K562 (cell line): ENCODE results near the gene SLC30A4. TPM values are rescaled to one million over a fixed set of nuclear protein-coding genes. Genes with fewer than 3 reads are reported as not detected.

Experiments
- GTF2E2 ChIP-seq: fragments of 200-800 bp; sonication (Bioruptor generic); IDR thresholded peaks from 2 replicates; pipeline ENCODE4 v1.6.1; 2016; ENCODE audit warnings: missing genetic modification characterization, missing compliant biosample characterization
- SMC3 ChIP-seq: conservative IDR thresholded peaks from 2 replicates; pipeline ENCODE4 v1.6.1; 2011; ENCODE audit warnings: low read depth, low read length, improper control_type of control experiment; ENCODE audit not compliant: insufficient read depth
- YY1 ChIP-seq, 3 experiments: IDR thresholded peaks; 2 replicates each; pipeline ENCODE4 v1.6.1; 2011; ENCODE audit warnings: low read length in 2 of 3, mild to moderate bottlenecking in 2 of 3, moderate library complexity in 2 of 3, borderline replicate concordance in 1 of 3, control low read depth in 1 of 3, low read depth in 1 of 3; ENCODE audit not compliant: insufficient read depth in 3 of 3, insufficient replicate concordance in 2 of 3, control insufficient read depth in 1 of 3, insufficient read length in 1 of 3; ENCODE audit errors: extremely low read depth in 1 of 3
- microRNA counts: library from miRNA; unstranded; fragments of <30 nt; microRNA quantifications from one replicate; lab custom pipeline; 2016
- polyA plus RNA-seq, 8 experiments: library from polyadenylated mRNA; depleted of rRNA in 4 of 8; stranded (reverse) in 5 of 8; unstranded in 3 of 8; fragments of >200 nt; fragmentation: Nextera tagmentation in 2 of 8; fragmentation: Illumina TruSeq in 1 of 8; extraction: Ambion mirVana in 2 of 8; extraction: Trizol in 1 of 8; gene quantifications; 2 replicates each; pipeline versions ENCODE4 v1.2.1 to v1.2.3, GENCODE V29; 2011 to 2014; ENCODE audit warnings: inconsistent platforms in 1 of 8, missing spikeins in 1 of 8
- small RNA-seq: library from RNA; depleted of rRNA; stranded (forward); fragments of <200 nt; gene quantifications from one replicate; pipeline ENCODE3, GENCODE V24; 2014
- total RNA-seq, 7 experiments: library from RNA; depleted of rRNA in 6 of 7; stranded (reverse); fragments of >200 nt in 6 of 7; fragmentation: Illumina TruSeq in 2 of 7; extraction: Trizol in 2 of 7; gene quantifications; 2 replicates each; pipeline versions ENCODE4 v1.2.1 to v1.2.3, GENCODE V29; 2011 to 2021; ENCODE audit warnings: low replicate concordance in 1 of 7
- TF ChIP-seq, protein P1 (sequence below): sonication (generic); formaldehyde crosslinking; IDR thresholded peaks from 2 replicates; pipeline ENCODE4 v1.8.0; 2022; ENCODE audit warnings: mild to moderate bottlenecking, missing genetic modification reagents, borderline replicate concordance
- TF ChIP-seq, protein P2 (sequence below): IDR thresholded peaks from 3 replicates; pipeline ENCODE4 v1.6.1; 2011; ENCODE audit warnings: borderline replicate concordance, mild to moderate bottlenecking, moderate library complexity; ENCODE audit not compliant: insufficient read length; ENCODE audit errors: extremely low read depth

SLC30A4 gene
- total and polyA plus RNA-seq, 9 of the 15 experiments (the other 6 are each of a cell fraction or from before 2014, with no cell fraction given) = 0.21 to 0.73 (median 0.36) TPM

DNA sequence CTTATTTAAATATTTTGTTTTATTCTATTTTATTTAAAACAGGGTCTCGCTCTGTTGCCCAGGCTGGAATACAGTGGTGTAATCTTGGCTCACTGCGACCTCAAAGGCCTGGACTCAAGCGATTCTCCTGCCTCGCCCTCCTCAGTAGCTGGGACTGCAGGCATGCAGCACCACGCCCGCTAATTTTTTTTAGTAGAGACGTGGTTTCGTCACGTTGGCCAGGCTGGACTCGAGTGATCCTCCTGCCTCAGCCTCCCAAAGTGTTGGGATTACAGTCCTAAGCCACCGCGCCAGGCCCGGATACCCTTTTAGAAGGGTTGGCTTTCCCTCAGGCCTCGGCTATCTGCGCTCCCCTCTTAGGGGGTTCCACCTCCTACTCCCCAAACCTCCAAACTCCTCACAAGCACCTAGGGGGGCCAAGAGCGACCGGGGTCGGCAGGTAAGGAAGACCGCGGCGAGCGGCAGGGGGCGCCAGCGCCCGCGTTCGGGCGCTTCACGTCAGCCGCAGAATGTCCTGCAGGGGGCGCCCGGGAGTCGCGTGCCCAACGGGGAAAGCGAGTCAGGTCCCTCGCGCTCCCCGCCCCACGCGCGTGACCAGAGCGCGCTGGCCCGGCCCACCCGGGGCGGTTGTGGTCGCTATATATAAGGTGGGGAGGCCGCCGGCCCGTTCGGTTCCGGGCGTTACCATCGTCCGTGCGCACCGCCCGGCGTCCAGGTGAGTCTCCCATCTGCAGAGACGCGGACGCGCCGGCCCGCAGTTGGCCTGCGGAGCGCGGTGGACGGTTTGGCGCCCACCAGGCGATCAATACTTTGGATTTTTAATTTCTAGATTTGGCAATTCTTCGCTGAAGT is 92.4 kb downstream of the SLC30A4 start (continued):
- peak; percentile 60 for TF ChIP-seq SMC3
- peak in 1 of 3 experiments; percentile 24 for TF ChIP-seq YY1 (IDR thresholded peaks at IDR 0.05; ENCODE audit: borderline replicate concordance in 1 of 3, control insufficient read depth in 1 of 3, extremely low read depth in 1 of 3, insufficient read depth in 3 of 3, insufficient read length in 1 of 3, insufficient replicate concordance in 2 of 3, low read depth in 1 of 3, low read length in 2 of 3)
- TF ChIP-seq, protein P1, sequence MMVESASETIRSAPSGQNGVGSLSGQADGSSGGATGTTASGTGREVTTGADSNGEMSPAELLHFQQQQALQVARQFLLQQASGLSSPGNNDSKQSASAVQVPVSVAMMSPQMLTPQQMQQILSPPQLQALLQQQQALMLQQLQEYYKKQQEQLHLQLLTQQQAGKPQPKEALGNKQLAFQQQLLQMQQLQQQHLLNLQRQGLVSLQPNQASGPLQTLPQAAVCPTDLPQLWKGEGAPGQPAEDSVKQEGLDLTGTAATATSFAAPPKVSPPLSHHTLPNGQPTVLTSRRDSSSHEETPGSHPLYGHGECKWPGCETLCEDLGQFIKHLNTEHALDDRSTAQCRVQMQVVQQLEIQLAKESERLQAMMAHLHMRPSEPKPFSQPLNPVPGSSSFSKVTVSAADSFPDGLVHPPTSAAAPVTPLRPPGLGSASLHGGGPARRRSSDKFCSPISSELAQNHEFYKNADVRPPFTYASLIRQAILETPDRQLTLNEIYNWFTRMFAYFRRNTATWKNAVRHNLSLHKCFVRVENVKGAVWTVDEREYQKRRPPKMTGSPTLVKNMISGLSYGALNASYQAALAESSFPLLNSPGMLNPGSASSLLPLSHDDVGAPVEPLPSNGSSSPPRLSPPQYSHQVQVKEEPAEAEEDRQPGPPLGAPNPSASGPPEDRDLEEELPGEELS (CRISPR knock-in tag) = no peak
- TF ChIP-seq GTF2E2 (tag) = no peak
- TF ChIP-seq, protein P2, sequence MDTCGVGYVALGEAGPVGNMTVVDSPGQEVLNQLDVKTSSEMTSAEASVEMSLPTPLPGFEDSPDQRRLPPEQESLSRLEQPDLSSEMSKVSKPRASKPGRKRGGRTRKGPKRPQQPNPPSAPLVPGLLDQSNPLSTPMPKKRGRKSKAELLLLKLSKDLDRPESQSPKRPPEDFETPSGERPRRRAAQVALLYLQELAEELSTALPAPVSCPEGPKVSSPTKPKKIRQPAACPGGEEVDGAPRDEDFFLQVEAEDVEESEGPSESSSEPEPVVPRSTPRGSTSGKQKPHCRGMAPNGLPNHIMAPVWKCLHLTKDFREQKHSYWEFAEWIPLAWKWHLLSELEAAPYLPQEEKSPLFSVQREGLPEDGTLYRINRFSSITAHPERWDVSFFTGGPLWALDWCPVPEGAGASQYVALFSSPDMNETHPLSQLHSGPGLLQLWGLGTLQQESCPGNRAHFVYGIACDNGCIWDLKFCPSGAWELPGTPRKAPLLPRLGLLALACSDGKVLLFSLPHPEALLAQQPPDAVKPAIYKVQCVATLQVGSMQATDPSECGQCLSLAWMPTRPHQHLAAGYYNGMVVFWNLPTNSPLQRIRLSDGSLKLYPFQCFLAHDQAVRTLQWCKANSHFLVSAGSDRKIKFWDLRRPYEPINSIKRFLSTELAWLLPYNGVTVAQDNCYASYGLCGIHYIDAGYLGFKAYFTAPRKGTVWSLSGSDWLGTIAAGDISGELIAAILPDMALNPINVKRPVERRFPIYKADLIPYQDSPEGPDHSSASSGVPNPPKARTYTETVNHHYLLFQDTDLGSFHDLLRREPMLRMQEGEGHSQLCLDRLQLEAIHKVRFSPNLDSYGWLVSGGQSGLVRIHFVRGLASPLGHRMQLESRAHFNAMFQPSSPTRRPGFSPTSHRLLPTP = no peak

MicroRNAs within 50 kb of the gene (microRNA counts, 767-probe panel; counts per million panel counts)
- 1,983 counts per million, percentile 51 among the panel's probes with 10 or more counts for microRNA hsa-miR-147b (lab: Ali Mortazavi, UCI)

Small RNAs within 50 kb of the gene (small RNA-seq; reads per million reads assigned to genes)
- gene DPPA5P2 = not detected
- gene SNORA41B = not detected

Other genes with a start within 250 kb of the SLC30A4 start
- 0.20 and 0.95 TPM in 2 replicates for gene GATM, start 144.2 kb downstream of the SLC30A4 start, total RNA-seq (2014; rRNA removed)
- 1.1 TPM in 2 replicates for gene GATM, start 144.2 kb downstream of the SLC30A4 start, total RNA-seq (2014; rRNA removed; fragmentation: Illumina TruSeq; extraction: Trizol)
- gene GATM, start 144.2 kb downstream of the SLC30A4 start, total RNA-seq (2015; rRNA removed; fragmentation: Illumina TruSeq; extraction: Trizol) = 0.79 and 0.80 TPM in 2 replicates
- gene GATM, start 144.2 kb downstream of the SLC30A4 start, total RNA-seq (2021) = 0.58 and 0.89 TPM in 2 replicates
- gene GATM, start 144.2 kb downstream of the SLC30A4 start, polyA plus RNA-seq (2011; rRNA removed) = 0.65 and 0.81 TPM in 2 replicates
- gene GATM, start 144.2 kb downstream of the SLC30A4 start, polyA plus RNA-seq (2014; fragmentation: Illumina TruSeq; extraction: Trizol) = 0.26 and 0.45 TPM in 2 replicates
- under 1 TPM; 0.25 to 0.45 TPM for gene GATM, start 144.2 kb downstream of the SLC30A4 start, polyA plus RNA-seq (2014; fragmentation: Nextera tagmentation; extraction: Ambion mirVana)
- gene GATM, start 144.2 kb downstream of the SLC30A4 start, polyA plus RNA-seq (2014; rRNA removed) = 0.11 and 1.3 TPM in 2 replicates
- 40.9 and 51.3 TPM in 2 replicates for gene BLOC1S6, start 64.6 kb upstream of the SLC30A4 start, total RNA-seq (2014; rRNA removed)
- 63.0 and 73.4 TPM in 2 replicates for gene BLOC1S6, start 64.6 kb upstream of the SLC30A4 start, total RNA-seq (2014; rRNA removed; fragmentation: Illumina TruSeq; extraction: Trizol)
- 70.5 and 72.4 TPM in 2 replicates for gene BLOC1S6, start 64.6 kb upstream of the SLC30A4 start, total RNA-seq (2015; rRNA removed; fragmentation: Illumina TruSeq; extraction: Trizol)
- 38.2 and 38.4 TPM in 2 replicates for gene BLOC1S6, start 64.6 kb upstream of the SLC30A4 start, total RNA-seq (2021)
- 20.1 and 25.1 TPM in 2 replicates for gene BLOC1S6, start 64.6 kb upstream of the SLC30A4 start, polyA plus RNA-seq (2011; rRNA removed)
- gene BLOC1S6, start 64.6 kb upstream of the SLC30A4 start, polyA plus RNA-seq (2014; fragmentation: Illumina TruSeq; extraction: Trizol) = 44.0 and 45.1 TPM in 2 replicates
- gene BLOC1S6, start 64.6 kb upstream of the SLC30A4 start, polyA plus RNA-seq (2014; fragmentation: Nextera tagmentation; extraction: Ambion mirVana) = 10 to 100 TPM; 18.2 to 20.3 TPM
- 34.9 and 37.2 TPM in 2 replicates for gene BLOC1S6, start 64.6 kb upstream of the SLC30A4 start, polyA plus RNA-seq (2014; rRNA removed)
- gene SQOR, start 112.3 kb upstream of the SLC30A4 start, total RNA-seq (2014; rRNA removed) = 0.82 and 1.4 TPM in 2 replicates
- 1.2 and 1.5 TPM in 2 replicates for gene SQOR, start 112.3 kb upstream of the SLC30A4 start, total RNA-seq (2014; rRNA removed; fragmentation: Illumina TruSeq; extraction: Trizol)
- gene SQOR, start 112.3 kb upstream of the SLC30A4 start, total RNA-seq (2015; rRNA removed; fragmentation: Illumina TruSeq; extraction: Trizol) = 1.2 and 1.6 TPM in 2 replicates
- 1.1 and 1.5 TPM in 2 replicates for gene SQOR, start 112.3 kb upstream of the SLC30A4 start, total RNA-seq (2021)
- gene SQOR, start 112.3 kb upstream of the SLC30A4 start, polyA plus RNA-seq (2011; rRNA removed) = 0.31 and 0.32 TPM in 2 replicates
- gene SQOR, start 112.3 kb upstream of the SLC30A4 start, polyA plus RNA-seq (2014; fragmentation: Illumina TruSeq; extraction: Trizol) = 0.91 and 1.0 TPM in 2 replicates
- gene SQOR, start 112.3 kb upstream of the SLC30A4 start, polyA plus RNA-seq (2014; fragmentation: Nextera tagmentation; extraction: Ambion mirVana) = under 1 TPM; 0.36 to 0.42 TPM
- 0.23 and 1.2 TPM in 2 replicates for gene SQOR, start 112.3 kb upstream of the SLC30A4 start, polyA plus RNA-seq (2014; rRNA removed)